Liver (tissue), 9 donors: ENCODE measurements around the gene ZNF438. TPM values are rescaled to one million over a fixed set of nuclear protein-coding genes. Genes with fewer than 3 reads are reported as not detected.

Experiments
- DNase-seq: peaks from one replicate; pipeline ENCODE4 v3.0.0-alpha.2; 2017; ENCODE audit warnings: low spot score
- H3K27ac ChIP-seq, 2 donors: one replicate each; pipeline ENCODE4 v1.7.0; 2013; ENCODE audit warnings: inconsistent platforms in 2 of 2, low read length in 2 of 2, control low read depth in 1 of 2, low read depth in 1 of 2, mild to moderate bottlenecking in 1 of 2
- H3K27me3 ChIP-seq, 4 donors: one replicate each; pipeline versions ENCODE4 v1.6.1 to v1.7.0; 2013; ENCODE audit warnings: low read length in 3 of 4, inconsistent platforms in 1 of 4, mild to moderate bottlenecking in 1 of 4, moderate library complexity in 1 of 4; ENCODE audit not compliant: control insufficient read depth in 4 of 4, insufficient read depth in 4 of 4
- H3K36me3 ChIP-seq, 4 donors: one replicate each; pipeline versions ENCODE4 v1.6.1 to v1.7.0; 2013; ENCODE audit warnings: low read length in 3 of 4, mild to moderate bottlenecking in 3 of 4, low read depth in 1 of 4, moderate library complexity in 1 of 4; ENCODE audit not compliant: control insufficient read depth in 4 of 4, insufficient read depth in 3 of 4
- H3K4me1 ChIP-seq, 4 donors: one replicate each; pipeline versions ENCODE4 v1.6.1 to v1.7.0; 2013; ENCODE audit warnings: low read length in 3 of 4, mild to moderate bottlenecking in 3 of 4, moderate library complexity in 1 of 4; ENCODE audit not compliant: control insufficient read depth in 4 of 4, insufficient read depth in 4 of 4
- H3K4me3 ChIP-seq, 3 donors: one replicate each; pipeline versions ENCODE4 v1.6.1 to v1.7.0; 2013; ENCODE audit warnings: low read length in 3 of 3, control low read depth in 1 of 3, low read depth in 1 of 3, mild to moderate bottlenecking in 1 of 3
- H3K9ac ChIP-seq, 2 donors: one replicate each; pipeline ENCODE4 v1.7.0; 2013; ENCODE audit warnings: low read length in 2 of 2, mild to moderate bottlenecking in 2 of 2, moderate library complexity in 2 of 2, control low read depth in 1 of 2, low read depth in 1 of 2
- H3K9me3 ChIP-seq, 4 donors: one replicate each; pipeline versions ENCODE4 v1.6.1 to v1.7.0; 2013; ENCODE audit warnings: low read length in 3 of 4; ENCODE audit not compliant: control insufficient read depth in 4 of 4
- ATF3 ChIP-seq: IDR thresholded peaks from 2 replicates; pipeline ENCODE4 v1.6.1; 2016; ENCODE audit warnings: antibody characterized with exemption
- CTCF ChIP-seq: fragments of 150-350 bp; IDR thresholded peaks from 2 replicates; pipeline ENCODE4 v1.5.1; 2017; ENCODE audit warnings: improper control_type of control experiment, low read depth, low read length; ENCODE audit not compliant: missing input control
- EGR1 ChIP-seq, 2 donors: IDR thresholded peaks; 2 replicates each; pipeline ENCODE4 v1.6.1; 2016 to 2018; ENCODE audit warnings: antibody characterized with exemption in 2 of 2, low read depth in 2 of 2
- FOXA1 ChIP-seq: IDR thresholded peaks from 2 replicates; pipeline ENCODE4 v1.6.1; 2016; ENCODE audit warnings: antibody characterized with exemption
- FOXA2 ChIP-seq: IDR thresholded peaks from 2 replicates; pipeline ENCODE4 v1.6.1; 2016; ENCODE audit warnings: antibody characterized with exemption
- GABPA ChIP-seq, 2 donors: IDR thresholded peaks in 1 of 2; conservative IDR thresholded peaks in 1 of 2; 2 replicates each; pipeline ENCODE4 v1.6.1; 2016; ENCODE audit warnings: antibody characterized with exemption in 2 of 2, mild to moderate bottlenecking in 1 of 2, moderate library complexity in 1 of 2
- HNF4A ChIP-seq, 2 donors: conservative IDR thresholded peaks; 2 replicates each; pipeline ENCODE4 v1.6.1; 2016; ENCODE audit warnings: antibody characterized with exemption in 2 of 2, mild to moderate bottlenecking in 2 of 2
- HNF4G ChIP-seq: IDR thresholded peaks from 2 replicates; pipeline ENCODE4 v1.6.1; 2016; ENCODE audit warnings: antibody characterized with exemption
- JUND ChIP-seq, 2 donors: IDR thresholded peaks; 2 replicates each; pipeline ENCODE4 v1.6.1; 2016; ENCODE audit warnings: antibody characterized with exemption in 2 of 2
- MAX ChIP-seq: IDR thresholded peaks from 2 replicates; pipeline ENCODE4 v1.6.1; 2016; ENCODE audit warnings: antibody characterized with exemption
- NR2F2 ChIP-seq: IDR thresholded peaks from 2 replicates; pipeline ENCODE4 v1.6.1; 2016; ENCODE audit warnings: antibody characterized with exemption
- RAD21 ChIP-seq, 2 donors: IDR thresholded peaks; 2 replicates each; pipeline ENCODE4 v1.6.1; 2016; ENCODE audit warnings: antibody characterized with exemption in 2 of 2, mild to moderate bottlenecking in 2 of 2
- REST ChIP-seq: IDR thresholded peaks from 2 replicates; pipeline ENCODE4 v1.6.1; 2016; ENCODE audit warnings: antibody characterized with exemption, mild to moderate bottlenecking
- RXRA ChIP-seq, 2 donors: IDR thresholded peaks; 2 replicates each; pipeline ENCODE4 v1.6.1; 2017 to 2018; ENCODE audit warnings: antibody characterized with exemption in 2 of 2, mild to moderate bottlenecking in 1 of 2
- SP1 ChIP-seq: IDR thresholded peaks from 2 replicates; pipeline ENCODE4 v1.6.1; 2018; ENCODE audit warnings: antibody characterized with exemption, mild to moderate bottlenecking
- YY1 ChIP-seq: IDR thresholded peaks from 2 replicates; pipeline ENCODE4 v1.6.1; 2016; ENCODE audit warnings: antibody characterized with exemption, mild to moderate bottlenecking
- ZBTB33 ChIP-seq: IDR thresholded peaks from 2 replicates; pipeline ENCODE4 v1.6.1; 2016; ENCODE audit warnings: antibody characterized with exemption
- WGBS: extraction: QIAGEN DNeasy Blood & Tissue Kit; methylation state at CpG from one replicate; pipeline ENCODE4 v1.1.7; 2013; 5-methylcytosine and 5-hydroxymethylcytosine counted together
- polyA plus RNA-seq, 2 donors: library from polyadenylated mRNA; stranded (reverse) in 1 of 2; unstranded in 1 of 2; fragments of 200-250 nt in 1 of 2; fragments of >200 nt in 1 of 2; fragmentation: Nextera tagmentation in 1 of 2; extraction: Ambion mirVana in 1 of 2; gene quantifications; one replicate each; pipeline versions ENCODE4 v1.2.1 to v1.2.3, GENCODE V29; 2013 to 2015
- total RNA-seq, 2 donors: library from RNA; depleted of rRNA; stranded (reverse); fragments of >200 nt; gene quantifications; one replicate each; pipeline ENCODE4 v1.2.3, GENCODE V29; 2014
- donor health status: healthy.
- donor health status: healthy.
- donor health status: healthy.
- donor health status: healthy.
- donor health status: healthy.

Gene ZNF438
- total and polyA plus RNA-seq, 4 donors = 1.9 to 2.9 (median 2.2) TPM

- H3K9me3 ChIP-seq = no peaks in the 10 kb centered on the region
- H3K9ac ChIP-seq = no peak overlapping the region
- DNase-seq = no peak
- H3K27ac ChIP-seq = no peak overlapping the region
- no peaks in the 10 kb centered on the region for H3K36me3 ChIP-seq
- no peak for TF ChIP-seq GABPA (IDR thresholded peaks at IDR 0.05 in 1 of 2, conservative IDR thresholded peaks at IDR 0.05 in 1 of 2)
- no peaks in the 10 kb centered on the region for H3K27me3 ChIP-seq
- no peak overlapping the region for H3K4me3 ChIP-seq
- H3K4me1 ChIP-seq = peaks cover 0 to 6% (median 5%) of the 10 kb centered on the region in 4 donors
- WGBS = 98% methylated on average over 5 of the region's 5 CpGs
These were observed 188.8 kb downstream of the ZNF438 start for GRCh38 chr10:30842894-30843293.

- no peak overlapping the region for H3K9ac ChIP-seq
- no peaks in the 10 kb centered on the region for H3K27me3 ChIP-seq
- H3K9me3 ChIP-seq = no peaks in the 10 kb centered on the region
- no peaks in the 10 kb centered on the region for H3K36me3 ChIP-seq
- no peak overlapping the region for H3K27ac ChIP-seq
- TF ChIP-seq HNF4G (no peak), SP1 (no peak), JUND (IDR thresholded peaks at IDR 0.05) (no peak), EGR1 (IDR thresholded peaks at IDR 0.05; ENCODE audit: low read depth in 2 of 2) (no peak), YY1 (no peak), NR2F2 (no peak), ATF3 (no peak), CTCF (no peak), MAX (no peak), FOXA1 (no peak), RXRA (IDR thresholded peaks at IDR 0.05) (no peak), RAD21 (IDR thresholded peaks at IDR 0.05) (no peak), HNF4A (conservative IDR thresholded peaks at IDR 0.05) (no peak)
- peaks cover 0 to 6% (median 5%) of the 10 kb centered on the region in 4 donors for H3K4me1 ChIP-seq
- no peak overlapping the region for H3K4me3 ChIP-seq
- 92% methylated on average over 1 of the region's 1 CpG for WGBS
- DNase-seq = no peak
These were observed 189.5 kb downstream of the ZNF438 start for GRCh38 chr10:30842185-30842584.

GRCh38 chr10:30840395-30841050 lies 191.1 kb downstream of the ZNF438 start:
- Histone ChIP-seq H3K36me3 (no peaks in the 10 kb centered on the region), H3K27ac (no peak overlapping the region), H3K4me3 (no peak overlapping the region), H3K9ac (no peak overlapping the region), H3K4me1 (no peaks in the 10 kb centered on the region), H3K9me3 (no peaks in the 10 kb centered on the region), H3K27me3 (no peaks in the 10 kb centered on the region)
- no peak for DNase-seq
- WGBS = 72% methylated on average over 6 of the region's 6 CpGs
- TF ChIP-seq RAD21 (IDR thresholded peaks at IDR 0.05) (no peak), ZBTB33 (no peak), REST (no peak), HNF4A (conservative IDR thresholded peaks at IDR 0.05) (no peak), JUND (IDR thresholded peaks at IDR 0.05) (no peak), YY1 (no peak), GABPA (IDR thresholded peaks at IDR 0.05 in 1 of 2, conservative IDR thresholded peaks at IDR 0.05 in 1 of 2) (no peak), FOXA1 (no peak), MAX (no peak), ATF3 (no peak), RXRA (IDR thresholded peaks at IDR 0.05) (no peak), SP1 (no peak), FOXA2 (no peak)
